ENCODE measurements around the gene RAB5A. TPM values are rescaled to one million over a fixed set of nuclear protein-coding genes. Genes with fewer than 3 reads are reported as not detected.

The RAB5A gene
- polyA plus RNA-seq, 1 experiment = 29.8 TPM

- ChIA-PET CTCF (interaction anchor here (0.6 to 1.1 kb wide), 3 partner anchors 11 to 50 kb away, joined by 3 read pairs; no protein-coding TSS in a partner anchor), POLR2A (no interaction called here)
- no peak for DNase-seq (ENCODE audit: low read depth)
- no peak for TF ChIP-seq CTCF (IDR thresholded peaks at IDR 0.05; ENCODE audit: insufficient read depth, low read depth, low read length)
- no peaks in the 10 kb centered on the region for H3K36me3 ChIP-seq (ENCODE audit: control insufficient read depth, insufficient read depth, low read length)
- H3K27me3 ChIP-seq (ENCODE audit: control insufficient read depth, insufficient read depth, low read length) = no peaks in the 10 kb centered on the region
- H3K4me3 ChIP-seq (ENCODE audit: low read depth, low read length) = no peak overlapping the region
These were observed 45.0 kb upstream of the RAB5A start for GRCh38 chr3:19901918-19902317.

- CTCF ChIA-PET = no interaction called here
- no peak for TF ChIP-seq CTCF (IDR thresholded peaks at IDR 0.05; ENCODE audit: insufficient read depth, low read depth, low read length)
- POLR2A ChIA-PET = no interaction called here
- Histone ChIP-seq H3K36me3 (ENCODE audit: control insufficient read depth, insufficient read depth, low read length) (no peaks in the 10 kb centered on the region), H3K4me3 (ENCODE audit: low read depth, low read length) (no peak overlapping the region), H3K27me3 (ENCODE audit: control insufficient read depth, insufficient read depth, low read length) (no peaks in the 10 kb centered on the region)
- no peak for DNase-seq (ENCODE audit: low read depth)
These were observed 43.2 kb upstream of the RAB5A start for GRCh38 chr3:19903649-19904048.

GRCh38 chr3:19907523-19907922 lies 39.4 kb upstream of the RAB5A start:
- CTCF ChIA-PET = no interaction called here

GRCh38 chr3:19911452-19911851 lies 35.4 kb upstream of the RAB5A start:
- POLR2A ChIA-PET = no interaction called here
- DNase-seq (ENCODE audit: low read depth) = no peak

More at GRCh38 chr3:19907523-19907922, 39.4 kb upstream of the RAB5A start:
- no peak for DNase-seq (ENCODE audit: low read depth)
- TF ChIP-seq CTCF (IDR thresholded peaks at IDR 0.05; ENCODE audit: insufficient read depth, low read depth, low read length) = no peak
- Histone ChIP-seq H3K36me3 (ENCODE audit: control insufficient read depth, insufficient read depth, low read length) (no peaks in the 10 kb centered on the region), H3K4me3 (ENCODE audit: low read depth, low read length) (no peak overlapping the region), H3K27me3 (ENCODE audit: control insufficient read depth, insufficient read depth, low read length) (no peaks in the 10 kb centered on the region)
- POLR2A ChIA-PET = no interaction called here

GRCh38 chr3:19917167-19917566 lies 29.7 kb upstream of the RAB5A start:
- ChIA-PET CTCF (no interaction called here), POLR2A (no interaction called here)
- no peak overlapping the region for H3K4me3 ChIP-seq (ENCODE audit: low read depth, low read length)
- no peaks in the 10 kb centered on the region for H3K36me3 ChIP-seq (ENCODE audit: control insufficient read depth, insufficient read depth, low read length)
- no peaks in the 10 kb centered on the region for H3K27me3 ChIP-seq (ENCODE audit: control insufficient read depth, insufficient read depth, low read length)
- DNase-seq (ENCODE audit: low read depth) = no peak
- no peak for TF ChIP-seq CTCF (IDR thresholded peaks at IDR 0.05; ENCODE audit: insufficient read depth, low read depth, low read length)

More at GRCh38 chr3:19911452-19911851, 35.4 kb upstream of the RAB5A start:
- H3K4me3 ChIP-seq (ENCODE audit: low read depth, low read length) = no peak overlapping the region
- no peaks in the 10 kb centered on the region for H3K36me3 ChIP-seq (ENCODE audit: control insufficient read depth, insufficient read depth, low read length)
- no peaks in the 10 kb centered on the region for H3K27me3 ChIP-seq (ENCODE audit: control insufficient read depth, insufficient read depth, low read length)
- CTCF ChIA-PET = no interaction called here
- no peak for TF ChIP-seq CTCF (IDR thresholded peaks at IDR 0.05; ENCODE audit: insufficient read depth, low read depth, low read length)
